ENCODE data around the gene EZR.

DNA sequence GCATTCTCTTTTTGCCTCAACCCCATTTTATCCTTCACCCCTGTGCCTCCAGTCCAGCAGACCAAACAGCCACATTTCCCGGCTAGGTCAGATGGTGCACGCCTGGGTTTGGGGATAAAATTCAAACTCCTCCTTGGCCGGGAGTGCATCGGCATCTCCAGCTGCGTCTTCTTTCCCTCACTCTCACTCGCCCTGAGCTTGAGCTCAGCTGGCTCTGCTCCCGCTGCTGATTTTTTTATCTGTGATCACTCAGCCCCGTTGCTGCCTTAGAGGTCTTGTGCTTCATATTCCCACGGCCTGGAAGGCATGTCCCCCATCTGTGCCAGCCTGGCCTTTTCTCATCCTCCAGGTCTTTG lies 6.8 kb upstream of the EZR start:
- TF ChIP-seq, protein P1, sequence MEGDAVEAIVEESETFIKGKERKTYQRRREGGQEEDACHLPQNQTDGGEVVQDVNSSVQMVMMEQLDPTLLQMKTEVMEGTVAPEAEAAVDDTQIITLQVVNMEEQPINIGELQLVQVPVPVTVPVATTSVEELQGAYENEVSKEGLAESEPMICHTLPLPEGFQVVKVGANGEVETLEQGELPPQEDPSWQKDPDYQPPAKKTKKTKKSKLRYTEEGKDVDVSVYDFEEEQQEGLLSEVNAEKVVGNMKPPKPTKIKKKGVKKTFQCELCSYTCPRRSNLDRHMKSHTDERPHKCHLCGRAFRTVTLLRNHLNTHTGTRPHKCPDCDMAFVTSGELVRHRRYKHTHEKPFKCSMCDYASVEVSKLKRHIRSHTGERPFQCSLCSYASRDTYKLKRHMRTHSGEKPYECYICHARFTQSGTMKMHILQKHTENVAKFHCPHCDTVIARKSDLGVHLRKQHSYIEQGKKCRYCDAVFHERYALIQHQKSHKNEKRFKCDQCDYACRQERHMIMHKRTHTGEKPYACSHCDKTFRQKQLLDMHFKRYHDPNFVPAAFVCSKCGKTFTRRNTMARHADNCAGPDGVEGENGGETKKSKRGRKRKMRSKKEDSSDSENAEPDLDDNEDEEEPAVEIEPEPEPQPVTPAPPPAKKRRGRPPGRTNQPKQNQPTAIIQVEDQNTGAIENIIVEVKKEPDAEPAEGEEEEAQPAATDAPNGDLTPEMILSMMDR (IDR thresholded peaks at IDR 0.05; ENCODE audit: insufficient read depth, low read length): no peak
- no peak for TF ChIP-seq SPI1 (IDR thresholded peaks at IDR 0.05; ENCODE audit: borderline replicate concordance, low read depth)
- TF ChIP-seq, protein P2, sequence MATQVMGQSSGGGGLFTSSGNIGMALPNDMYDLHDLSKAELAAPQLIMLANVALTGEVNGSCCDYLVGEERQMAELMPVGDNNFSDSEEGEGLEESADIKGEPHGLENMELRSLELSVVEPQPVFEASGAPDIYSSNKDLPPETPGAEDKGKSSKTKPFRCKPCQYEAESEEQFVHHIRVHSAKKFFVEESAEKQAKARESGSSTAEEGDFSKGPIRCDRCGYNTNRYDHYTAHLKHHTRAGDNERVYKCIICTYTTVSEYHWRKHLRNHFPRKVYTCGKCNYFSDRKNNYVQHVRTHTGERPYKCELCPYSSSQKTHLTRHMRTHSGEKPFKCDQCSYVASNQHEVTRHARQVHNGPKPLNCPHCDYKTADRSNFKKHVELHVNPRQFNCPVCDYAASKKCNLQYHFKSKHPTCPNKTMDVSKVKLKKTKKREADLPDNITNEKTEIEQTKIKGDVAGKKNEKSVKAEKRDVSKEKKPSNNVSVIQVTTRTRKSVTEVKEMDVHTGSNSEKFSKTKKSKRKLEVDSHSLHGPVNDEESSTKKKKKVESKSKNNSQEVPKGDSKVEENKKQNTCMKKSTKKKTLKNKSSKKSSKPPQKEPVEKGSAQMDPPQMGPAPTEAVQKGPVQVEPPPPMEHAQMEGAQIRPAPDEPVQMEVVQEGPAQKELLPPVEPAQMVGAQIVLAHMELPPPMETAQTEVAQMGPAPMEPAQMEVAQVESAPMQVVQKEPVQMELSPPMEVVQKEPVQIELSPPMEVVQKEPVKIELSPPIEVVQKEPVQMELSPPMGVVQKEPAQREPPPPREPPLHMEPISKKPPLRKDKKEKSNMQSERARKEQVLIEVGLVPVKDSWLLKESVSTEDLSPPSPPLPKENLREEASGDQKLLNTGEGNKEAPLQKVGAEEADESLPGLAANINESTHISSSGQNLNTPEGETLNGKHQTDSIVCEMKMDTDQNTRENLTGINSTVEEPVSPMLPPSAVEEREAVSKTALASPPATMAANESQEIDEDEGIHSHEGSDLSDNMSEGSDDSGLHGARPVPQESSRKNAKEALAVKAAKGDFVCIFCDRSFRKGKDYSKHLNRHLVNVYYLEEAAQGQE (IDR thresholded peaks at IDR 0.05; ENCODE audit: insufficient replicate concordance, low read depth): no peak
- TF ChIP-seq GABPA (IDR thresholded peaks at IDR 0.05; ENCODE audit: low read depth): no peak

All from HL-60 (cell line).